NCI-H1436 (cell line): Measurements from ENCODE around the gene ITK.

Experiments used
- DNase-seq: peaks from one replicate; lab custom pipeline; 2025; lab: John Stamatoyannopoulos, UW

ITK gene

DNA sequence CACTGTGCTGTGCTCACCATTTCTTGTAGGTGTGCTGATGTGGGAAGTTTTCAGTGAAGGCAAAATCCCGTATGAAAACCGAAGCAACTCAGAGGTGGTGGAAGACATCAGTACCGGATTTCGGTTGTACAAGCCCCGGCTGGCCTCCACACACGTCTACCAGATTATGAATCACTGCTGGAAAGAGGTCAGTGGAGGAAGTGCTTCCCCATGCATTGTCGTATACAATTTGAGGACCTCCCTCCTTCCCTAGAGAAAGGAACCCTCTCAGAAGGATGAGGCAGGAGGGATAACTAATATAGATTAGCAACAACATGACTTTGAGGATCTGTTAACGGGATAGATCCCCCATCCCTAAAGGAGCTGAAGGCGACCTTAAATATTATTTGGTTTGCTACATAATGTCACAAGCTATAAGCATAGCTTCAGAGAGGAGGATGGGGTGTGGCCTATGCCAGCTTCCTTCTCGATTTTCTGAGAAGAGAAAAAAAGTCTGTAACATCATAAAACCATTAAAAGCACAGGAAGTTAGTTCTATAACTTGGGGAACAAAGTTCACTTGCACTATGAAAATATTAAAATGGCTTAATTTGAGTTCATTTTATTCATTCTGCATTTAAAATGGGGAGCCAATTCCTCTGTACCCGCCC, 68.3 kb downstream of the ITK start:
- no peak for DNase-seq

DNA sequence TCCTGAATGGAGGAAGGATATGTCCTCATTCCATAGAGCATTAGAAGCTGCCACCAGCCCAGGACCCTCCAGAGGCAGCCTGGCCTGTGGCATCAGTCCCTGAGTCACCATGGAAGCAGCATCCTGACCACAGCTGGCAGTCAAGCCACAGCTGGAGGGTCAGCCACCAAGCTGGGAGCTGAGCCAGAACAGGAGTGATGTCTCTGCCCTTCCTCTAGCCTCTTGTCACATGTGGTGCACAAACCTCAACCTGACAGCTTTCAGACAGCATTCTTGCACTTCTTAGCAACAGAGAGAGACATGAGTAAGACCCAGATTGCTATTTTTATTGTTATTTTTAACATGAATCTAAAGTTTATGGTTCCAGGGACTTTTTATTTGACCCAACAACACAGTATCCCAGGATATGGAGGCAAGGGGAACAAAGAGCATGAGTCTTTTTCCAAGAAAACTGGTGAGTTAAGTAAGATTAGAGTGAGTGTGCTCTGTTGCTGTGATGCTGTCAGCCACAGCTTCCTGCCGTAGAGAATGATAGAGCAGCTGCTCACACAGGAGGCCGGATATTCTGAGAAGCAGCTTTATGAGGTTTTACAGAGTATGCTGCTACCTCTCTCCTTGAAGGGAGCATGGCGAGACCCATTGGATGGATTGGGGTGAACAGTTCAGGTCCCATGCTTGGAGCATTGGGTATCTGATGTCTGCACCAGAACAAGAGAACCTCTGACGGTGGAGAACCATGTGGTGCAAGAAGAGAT, 72.2 kb downstream of the ITK start:
- DNase-seq, result no peak

DNA sequence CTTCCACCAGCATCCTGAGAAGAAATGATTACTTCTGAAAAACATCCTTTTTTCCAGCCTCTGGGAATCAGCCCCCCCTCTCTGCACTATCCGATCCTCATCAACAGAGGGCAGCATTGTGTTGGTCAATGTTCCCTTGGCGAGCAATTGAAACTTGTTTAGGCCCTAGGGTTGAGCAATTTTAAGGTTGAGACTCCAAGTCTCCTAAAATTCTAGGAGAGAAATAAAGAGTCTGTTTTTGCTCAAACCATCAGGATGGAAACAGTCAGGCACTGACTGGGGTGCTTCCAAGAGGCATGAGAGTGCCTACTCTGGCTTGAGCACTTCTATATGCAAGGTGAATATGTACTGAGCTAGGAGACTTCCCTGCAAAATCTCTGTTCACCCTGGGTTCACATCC, 72.9 kb downstream of the ITK start:
- DNase-seq, result peak; percentile 23

DNA sequence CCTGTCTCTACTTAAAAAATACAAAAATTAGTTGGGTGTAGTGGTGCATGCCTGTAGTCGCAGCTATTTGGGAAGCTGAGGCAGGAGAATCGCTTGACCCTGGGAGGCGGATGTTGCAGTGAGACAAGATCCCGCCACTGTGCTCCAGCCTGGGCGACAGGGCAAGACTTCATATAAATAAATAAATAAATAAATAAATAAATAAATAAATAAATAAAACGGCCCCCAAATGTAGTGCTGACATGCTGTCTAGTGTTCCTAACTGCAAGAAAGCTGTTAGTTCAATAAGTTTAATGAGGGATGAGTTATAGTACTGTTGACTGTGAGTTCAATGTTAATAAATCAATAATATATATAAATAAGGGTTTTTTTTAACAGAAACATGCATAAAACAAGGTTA, 77.8 kb downstream of the ITK start:
- no peak for DNase-seq

DNA sequence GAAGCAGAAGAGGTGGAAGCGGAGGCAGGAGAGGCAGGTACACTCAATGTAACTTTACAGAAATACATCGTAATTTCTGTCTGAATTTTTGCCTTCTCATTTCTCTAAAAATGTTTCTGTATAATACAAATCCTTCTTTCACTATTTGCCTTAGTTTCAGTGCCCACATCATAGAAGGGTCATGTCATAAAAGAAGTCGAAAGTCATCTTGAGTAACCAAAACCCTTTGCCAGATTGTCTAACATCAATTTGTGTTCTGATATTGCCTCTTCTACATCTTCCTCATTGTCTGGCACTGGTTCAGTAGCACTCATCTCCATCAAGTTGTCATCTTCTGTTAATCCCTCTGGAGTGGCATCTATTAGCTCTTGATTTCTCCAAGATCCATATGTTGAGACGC, 79.1 kb downstream of the ITK start:
- no peak for DNase-seq

DNA sequence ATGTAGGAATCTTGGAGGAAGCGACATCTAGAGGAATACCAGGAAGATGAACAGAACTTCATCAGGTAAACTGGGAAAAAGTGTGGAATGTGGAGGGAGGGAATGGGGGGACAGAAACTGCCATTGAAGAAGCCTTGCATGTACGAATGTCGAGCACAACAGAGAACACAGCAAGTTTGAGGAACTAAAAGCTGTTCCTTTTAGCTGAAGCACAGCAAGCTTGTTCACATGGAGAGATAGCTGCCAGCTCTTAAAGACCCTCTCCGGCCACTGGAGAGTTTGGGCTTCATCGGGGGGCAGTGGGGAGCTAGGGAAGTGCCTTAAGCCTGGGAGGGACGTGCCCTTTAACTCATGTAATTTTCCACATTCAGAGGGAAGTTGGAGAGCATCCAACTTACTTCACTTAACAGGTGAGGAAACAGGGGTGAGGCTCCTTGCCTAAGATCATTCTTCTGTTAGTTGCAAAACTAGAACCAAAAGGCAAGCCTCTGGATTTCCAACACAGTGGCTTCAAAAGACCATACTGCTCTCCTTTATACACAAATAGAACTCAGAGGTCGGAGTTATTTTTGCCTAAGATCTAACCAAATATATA, 83.0 kb downstream of the ITK start:
- no peak for DNase-seq

DNA sequence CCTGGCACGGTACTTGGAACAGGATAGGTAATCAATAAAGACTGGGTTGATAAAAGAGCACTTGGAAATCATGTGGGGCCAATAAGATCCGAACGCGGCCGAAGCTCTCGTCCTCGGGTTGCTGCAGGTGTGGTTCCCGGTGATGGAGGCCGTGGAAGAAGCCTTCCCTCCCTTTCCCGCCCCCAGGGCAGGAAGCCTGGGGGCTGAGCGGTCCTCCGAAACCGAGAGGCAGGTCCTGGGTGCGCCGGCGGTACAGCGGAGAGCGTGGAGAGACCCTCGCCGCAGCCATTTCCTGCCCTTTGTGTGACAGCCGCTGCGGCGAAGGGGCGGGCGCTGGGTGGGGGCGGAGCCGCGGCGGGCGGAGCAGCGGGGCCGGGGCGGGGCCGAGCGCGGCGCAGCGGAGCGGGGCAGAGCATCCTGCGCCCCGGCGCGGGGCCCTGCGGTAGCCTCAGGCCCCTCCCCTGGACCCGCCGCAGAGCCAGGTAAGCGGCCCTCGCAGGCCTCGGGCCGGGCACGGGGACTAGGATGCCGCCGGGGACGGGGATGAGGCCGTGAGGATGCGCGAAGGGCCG, 85.2 kb downstream of the ITK start, which contains the start of gene CYFIP2:
TSS of gene CYFIP2 (plus strand) at position 410 of the 572 bp plus-strand sequence. CDS start 19,239 bp downstream, outside the sequence.
- peak; percentile 61 for DNase-seq

DNA sequence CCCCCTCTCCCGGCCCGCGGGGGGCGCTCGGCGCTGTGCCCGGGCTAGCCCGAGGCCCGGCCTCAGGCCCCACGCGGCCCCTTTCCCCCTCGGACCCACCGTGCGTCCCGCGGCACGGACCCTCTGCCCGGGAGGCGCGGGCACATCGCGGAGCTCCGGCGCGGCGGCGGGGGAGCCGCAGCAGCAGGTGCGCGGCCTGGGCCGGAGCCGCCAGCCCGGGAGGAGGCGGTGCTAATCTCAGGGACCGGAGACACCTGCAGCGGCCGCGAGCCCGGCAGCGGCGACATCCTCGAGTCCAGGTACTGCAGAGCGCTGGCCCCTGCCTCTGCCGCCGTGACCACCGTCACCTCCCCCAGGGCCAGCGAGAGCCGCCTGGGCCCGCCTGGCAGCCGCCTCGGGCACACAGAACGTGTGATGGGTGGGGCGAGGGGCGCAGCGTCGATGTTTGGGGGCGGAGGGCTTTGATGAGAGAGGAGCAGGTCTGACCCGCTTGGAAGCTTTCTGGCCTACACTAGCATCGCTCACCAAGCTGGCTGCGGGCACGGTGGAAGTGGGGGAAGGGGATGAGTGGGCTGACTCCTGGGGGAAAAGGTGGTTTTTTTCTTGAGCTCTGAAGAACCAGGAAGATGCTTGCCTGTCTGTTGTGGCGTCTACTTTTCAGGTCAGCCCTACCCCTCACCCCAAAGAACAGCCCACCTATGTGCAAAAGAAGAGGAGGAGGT, 85.8 kb downstream of the ITK start:
- no peak for DNase-seq

DNA sequence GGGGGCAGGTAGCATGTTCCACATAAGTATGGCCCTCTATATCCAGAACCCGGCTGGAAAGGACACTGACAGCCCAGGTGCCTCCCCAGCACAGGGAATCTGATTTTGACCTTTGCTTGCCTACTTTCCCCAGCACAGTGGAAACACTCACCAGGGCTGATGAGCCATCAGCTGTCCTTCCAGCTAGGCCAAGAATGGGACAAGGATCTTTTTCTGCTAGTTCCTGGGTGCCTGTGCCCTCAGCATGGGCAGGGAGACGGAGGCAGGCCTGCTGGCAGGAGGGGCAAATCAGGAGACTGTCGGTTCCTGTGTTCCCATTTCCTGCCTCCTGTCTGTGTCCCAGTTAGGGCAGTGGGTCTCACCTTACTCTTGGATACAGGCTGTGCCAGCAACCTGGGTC, 86.4 kb downstream of the ITK start:
- no peak for DNase-seq

DNA sequence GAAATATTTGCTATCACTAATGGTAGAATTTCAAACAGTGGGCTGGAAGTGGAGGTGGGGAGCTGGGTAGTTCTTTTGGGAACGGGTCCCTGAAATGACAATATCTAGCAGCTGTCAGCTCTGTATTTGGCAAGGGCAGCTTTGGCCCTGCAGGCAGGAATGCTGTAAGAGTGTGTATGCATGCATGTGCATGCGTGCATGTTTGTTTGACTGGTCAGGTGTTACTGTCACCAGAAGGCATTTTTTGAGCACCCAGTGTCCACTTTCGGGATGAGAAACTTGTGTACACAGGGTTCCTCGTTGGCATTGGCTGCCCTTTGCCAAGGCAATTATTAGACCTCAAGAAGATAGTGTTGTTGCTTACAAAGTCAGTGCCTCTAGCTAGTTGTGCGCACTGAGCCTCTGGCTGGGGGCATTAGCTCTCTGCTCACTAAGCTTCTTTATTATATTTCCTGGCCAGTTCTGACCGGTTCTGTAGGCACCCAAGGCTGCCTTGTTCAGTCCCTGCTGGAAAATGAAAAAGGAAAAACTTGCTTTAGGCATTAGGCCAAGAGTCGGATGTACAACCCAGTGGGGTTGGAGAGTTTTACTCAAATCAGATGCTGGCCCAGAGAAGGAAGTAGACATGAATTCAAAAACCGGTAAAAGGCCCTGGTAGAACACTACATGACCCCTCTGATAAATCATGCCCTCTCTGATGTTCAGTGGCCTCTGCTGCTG, 87.3 kb downstream of the ITK start:
- no peak for DNase-seq

DNA sequence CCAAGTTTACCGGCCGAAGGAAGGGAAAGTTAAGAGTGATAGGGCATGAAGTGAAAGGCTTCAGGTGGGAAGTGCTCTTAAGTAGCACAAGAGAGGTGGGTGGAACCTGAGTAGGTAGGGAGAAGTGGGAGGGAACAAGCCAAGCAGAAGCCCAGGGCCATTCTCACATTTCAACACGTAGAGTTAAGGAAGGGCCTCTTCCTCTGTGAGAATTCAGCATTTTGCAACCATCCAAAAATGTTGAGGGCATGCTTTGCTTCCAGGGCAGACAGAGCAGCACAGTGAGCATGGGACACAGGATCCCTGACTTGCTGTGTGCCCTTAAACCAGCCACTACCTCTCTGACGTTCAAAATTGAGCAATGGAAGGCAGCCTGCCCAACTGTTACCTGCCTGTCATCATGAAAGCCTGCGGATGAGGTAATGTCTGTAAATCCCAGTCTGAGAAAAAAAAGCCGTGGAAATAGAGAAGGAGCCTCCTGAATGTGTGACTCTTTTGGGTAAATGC, 88.6 kb downstream of the ITK start:
- no peak for DNase-seq

DNA sequence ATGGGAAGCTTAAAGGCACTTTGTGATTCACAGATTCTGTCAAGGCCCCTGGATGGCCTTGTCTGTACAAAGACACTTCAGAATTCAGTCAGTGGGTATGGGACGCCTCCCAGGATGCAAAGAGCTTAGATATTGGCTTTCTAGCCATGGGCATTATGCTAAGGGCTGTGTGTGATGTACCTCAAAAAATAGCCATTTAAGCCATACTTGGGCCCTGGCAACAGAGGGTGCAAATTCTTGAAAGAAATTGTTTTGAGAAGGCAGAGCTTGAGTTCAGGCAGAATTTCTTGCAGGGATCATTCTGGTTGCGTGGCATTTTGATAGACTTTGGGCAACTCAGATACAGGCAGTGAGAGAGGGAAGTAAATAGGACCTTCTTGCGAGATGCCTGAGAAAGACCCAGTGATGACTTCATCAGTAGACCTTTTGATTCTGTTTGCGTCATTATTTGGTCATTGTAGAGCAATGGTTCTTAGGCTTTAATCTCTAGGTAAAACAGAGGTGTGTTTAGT, 89.2 kb downstream of the ITK start:
- DNase-seq, result no peak

DNA sequence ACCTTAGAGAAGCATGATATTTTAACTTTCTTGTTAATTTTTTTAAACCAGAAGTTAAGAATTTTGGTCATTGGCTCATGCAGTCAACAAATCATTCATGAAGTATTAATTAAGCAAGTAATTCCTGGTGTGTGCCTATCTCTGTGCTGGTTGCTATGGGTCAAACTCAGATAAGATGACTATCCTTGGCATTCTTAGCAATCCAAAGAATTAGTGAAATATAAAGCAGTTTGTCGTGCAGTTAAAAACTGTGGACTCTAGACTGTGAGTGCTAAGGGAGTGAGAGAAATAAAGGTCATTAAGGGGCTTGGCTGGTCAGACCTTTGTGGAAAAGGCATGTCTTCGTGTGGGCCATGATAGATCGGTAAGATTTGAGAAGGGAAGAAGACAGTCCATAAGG, 90.1 kb downstream of the ITK start:
- no peak for DNase-seq

DNA sequence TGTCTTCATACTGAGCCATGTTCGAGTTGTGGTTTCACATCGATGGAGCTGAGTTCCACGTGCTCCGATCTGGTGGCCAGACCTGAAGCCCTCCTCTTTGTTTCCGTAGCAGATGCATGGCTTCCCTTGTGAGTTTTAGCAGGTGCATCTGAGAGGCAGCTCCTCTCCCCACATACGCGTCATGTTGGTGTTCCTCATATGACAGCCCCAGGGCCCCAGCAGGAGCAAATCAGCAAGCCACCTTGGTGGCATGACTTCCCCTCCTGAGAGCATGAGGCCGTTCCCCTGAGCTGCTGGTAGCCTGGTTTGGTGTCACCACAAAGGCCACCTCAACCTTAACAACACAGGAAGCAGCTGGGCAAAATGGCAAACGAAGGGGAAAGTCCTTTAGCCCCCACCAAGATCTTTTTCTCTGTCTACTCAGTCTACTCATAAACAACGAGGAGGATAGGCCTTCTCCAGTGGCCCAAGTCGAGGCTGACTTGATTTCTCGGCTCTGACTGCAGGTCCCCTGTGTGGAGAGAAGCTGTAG, 91.2 kb downstream of the ITK start:
- peak; percentile 36 for DNase-seq

DNA sequence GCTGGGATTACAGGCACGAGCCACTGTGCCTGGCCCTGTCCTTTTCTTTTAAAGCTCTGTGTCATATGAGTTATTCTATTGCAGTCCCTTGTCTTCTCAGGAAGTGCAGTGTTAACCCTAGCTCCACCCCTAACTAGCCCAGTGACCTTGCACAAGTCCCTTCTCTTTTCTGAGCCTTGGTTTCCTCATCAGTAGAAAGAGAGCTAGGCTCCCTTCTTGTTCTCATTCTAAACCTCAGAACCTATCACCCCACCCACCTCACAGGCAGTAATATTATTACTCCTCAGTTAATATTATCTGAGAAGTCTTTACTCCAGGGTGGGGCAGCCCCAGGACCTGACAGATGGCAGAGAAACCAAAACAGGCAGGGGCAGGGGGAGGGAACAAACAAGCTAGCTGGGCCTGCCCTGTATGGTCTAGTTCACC, 92.5 kb downstream of the ITK start:
- no peak for DNase-seq

DNA sequence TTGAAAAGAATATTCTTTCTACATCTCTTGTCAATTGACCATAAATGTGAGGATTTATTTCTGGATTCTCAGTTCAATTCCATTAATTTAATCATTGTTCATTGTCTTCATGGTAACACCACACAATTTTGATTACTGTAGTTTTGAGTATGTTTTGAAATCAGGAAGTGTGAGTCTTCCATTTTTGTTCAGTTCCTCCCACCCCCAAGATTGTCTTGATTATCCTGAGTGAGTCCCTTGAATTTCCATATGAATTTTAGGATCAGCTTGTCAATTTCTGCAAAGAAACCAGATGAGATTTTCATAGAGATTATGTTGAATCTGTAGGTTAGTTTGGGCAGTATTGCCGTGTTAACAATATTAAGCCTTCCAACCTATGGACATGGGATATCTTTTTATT, 94.8 kb downstream of the ITK start:
- DNase-seq, result no peak

DNA sequence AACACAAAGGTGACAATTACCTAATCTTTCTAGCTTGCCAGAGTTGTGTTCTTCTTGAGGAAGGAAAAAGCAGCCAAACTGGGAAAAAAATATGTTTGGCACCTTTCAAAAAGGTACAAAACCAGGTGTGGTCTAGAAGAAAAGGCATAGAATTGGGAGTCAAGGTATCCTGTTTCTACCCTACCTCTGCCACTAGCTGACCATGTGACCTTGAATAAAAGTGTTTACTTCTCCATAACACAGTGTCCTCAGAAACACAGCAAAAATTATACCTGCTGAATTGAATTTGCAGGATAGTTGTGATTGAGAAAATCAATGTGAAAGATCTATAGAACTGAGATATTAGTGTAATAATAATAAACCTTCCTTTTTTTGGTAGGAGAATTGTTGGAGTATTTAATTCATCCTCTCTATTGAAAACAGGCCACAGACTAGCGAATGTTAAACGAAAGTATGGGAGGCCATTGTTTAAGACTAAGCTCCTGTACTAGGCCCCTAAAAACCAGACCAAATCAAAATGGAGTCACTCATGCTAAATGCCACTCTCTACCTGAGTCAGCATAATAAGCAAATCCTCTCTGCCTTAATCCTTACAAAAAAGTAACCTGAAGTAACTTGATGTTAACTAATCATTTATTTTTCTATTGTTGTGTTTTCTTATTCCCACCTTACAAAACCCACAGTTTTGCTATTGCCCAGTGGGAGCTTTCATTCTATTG, 97.8 kb downstream of the ITK start:
- no peak for DNase-seq

DNA sequence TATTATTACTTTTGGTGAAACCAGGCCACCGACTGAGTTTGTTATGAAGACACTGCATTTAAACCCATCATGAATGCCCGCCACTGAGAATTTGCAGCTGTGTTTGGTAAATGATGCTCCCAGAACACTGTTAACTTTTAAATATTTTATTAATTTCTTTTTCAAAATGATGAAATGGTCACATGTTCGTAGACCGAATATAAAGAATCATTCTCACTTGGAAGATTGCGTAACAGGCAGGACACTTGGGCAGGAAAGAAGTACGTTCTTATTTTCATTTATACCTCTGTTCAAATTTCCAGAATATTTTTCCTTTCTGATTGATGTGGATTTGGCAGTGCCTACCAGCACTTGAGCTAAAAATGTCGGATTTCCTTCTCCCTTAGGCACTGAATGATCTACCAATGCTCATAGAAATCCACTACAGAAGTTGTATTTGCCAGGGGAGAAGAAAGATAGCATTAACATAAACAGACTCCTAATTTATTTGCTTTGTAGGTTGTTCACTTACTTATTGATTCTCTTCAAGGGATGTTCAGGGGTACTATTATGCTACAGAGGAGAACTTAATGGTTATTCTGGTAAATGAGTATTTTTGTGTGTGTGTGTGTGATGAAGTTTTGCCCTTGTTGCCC, 99.1 kb downstream of the ITK start:
- no peak for DNase-seq

DNA sequence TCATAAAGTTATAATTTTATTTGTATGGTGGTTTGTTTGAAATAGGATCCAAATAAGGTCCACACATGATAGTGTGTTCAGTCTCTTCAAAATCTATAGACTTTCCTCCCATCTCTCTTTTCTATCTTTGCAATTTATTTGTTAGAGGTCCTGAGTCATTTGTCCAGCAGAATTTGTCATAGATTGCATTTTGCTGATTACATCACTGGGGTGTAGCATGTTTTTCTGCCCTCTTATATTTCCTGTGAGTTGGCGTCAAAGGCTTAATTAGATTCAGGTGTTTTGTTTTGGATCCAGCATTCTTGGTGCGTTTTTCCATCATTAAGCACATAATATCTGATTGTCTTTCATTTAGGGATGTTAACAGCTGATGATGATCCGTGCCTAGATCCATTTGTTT, 100.3 kb downstream of the ITK start:
- no peak for DNase-seq

DNA sequence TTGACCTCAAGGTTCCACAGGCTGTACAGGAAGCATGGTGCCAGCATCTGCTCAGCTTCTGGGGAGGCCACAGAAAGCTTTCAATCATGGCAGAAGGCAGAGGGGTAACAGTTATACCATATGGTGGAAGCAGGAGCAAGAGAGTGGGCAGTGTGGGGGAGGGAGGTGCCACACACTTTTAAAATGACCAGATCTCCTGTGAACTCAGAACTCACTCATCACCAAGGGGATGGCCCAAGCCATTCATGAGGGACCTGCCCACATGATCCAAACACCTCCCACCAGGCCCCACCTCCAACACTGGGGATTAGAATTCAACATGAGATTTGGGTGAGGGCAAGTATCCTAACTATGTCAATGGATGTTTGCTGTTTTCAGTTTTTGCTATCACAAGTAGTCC, 101.5 kb downstream of the ITK start:
- no peak for DNase-seq
